Right lobe of liver (tissue), 4 donors: ENCODE measurements around the gene APBA2.

Experiments used
- POLR2A ChIP-seq: fragments of 450-650 bp; IDR thresholded peaks from one replicate; pipeline ENCODE4 v1.6.1; 2017; ENCODE audit warnings: antibody characterized with exemption, mild to moderate bottlenecking
- TF ChIP-seq, protein P1 (sequence below), 4 donors: fragments of 200-600 bp in 3 of 4; fragments of 450-650 bp in 1 of 4; IDR thresholded peaks; one replicate each; pipeline versions ENCODE4 v1.5.1 to v1.8.0; 2016 to 2022; ENCODE audit warnings: antibody characterized with exemption in 4 of 4, mild to moderate bottlenecking in 2 of 4
- donor health status: DM: no; HTN: no; CAD: no.
- donor health status: DM: no; HTN: no; CAD: no.
- donor health status: DM: no; HTN: yes; CAD: no.

DNA sequence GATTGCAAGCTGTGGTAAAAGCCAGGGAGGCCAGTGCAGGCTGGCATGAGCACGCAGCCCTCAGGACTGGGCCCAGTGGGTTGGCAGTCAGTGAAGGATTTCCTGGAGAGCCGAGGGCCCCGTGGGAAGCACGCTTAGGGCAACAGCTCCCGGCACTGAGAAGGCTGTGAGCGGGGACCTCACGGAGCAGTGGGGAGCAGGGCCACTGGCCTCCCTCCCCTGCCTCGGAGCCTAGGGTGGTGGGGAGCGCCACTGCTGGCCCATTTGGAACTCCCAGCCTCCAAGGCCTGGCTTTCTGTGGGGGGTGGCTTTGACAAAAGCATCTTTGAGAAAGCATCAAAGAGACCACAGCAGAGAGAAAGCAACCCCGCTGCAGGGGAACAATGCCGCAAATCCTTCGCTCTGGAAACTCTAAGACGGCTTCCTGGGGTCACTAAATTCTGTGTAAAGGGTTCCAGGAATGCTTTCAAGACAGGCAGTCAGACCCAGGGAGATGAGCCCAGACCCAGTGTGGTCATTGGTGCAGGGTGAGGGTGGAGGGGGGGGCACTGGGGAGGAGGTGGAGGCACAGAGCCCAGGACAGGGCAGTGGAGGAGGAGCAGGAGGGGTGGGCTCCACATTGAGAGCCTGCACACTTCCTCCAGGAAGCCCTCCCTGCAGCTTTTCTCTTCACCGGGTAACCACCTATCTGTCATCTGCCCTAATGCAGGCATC lies 9.5 kb upstream of the APBA2 start:
- TF ChIP-seq, protein P1, sequence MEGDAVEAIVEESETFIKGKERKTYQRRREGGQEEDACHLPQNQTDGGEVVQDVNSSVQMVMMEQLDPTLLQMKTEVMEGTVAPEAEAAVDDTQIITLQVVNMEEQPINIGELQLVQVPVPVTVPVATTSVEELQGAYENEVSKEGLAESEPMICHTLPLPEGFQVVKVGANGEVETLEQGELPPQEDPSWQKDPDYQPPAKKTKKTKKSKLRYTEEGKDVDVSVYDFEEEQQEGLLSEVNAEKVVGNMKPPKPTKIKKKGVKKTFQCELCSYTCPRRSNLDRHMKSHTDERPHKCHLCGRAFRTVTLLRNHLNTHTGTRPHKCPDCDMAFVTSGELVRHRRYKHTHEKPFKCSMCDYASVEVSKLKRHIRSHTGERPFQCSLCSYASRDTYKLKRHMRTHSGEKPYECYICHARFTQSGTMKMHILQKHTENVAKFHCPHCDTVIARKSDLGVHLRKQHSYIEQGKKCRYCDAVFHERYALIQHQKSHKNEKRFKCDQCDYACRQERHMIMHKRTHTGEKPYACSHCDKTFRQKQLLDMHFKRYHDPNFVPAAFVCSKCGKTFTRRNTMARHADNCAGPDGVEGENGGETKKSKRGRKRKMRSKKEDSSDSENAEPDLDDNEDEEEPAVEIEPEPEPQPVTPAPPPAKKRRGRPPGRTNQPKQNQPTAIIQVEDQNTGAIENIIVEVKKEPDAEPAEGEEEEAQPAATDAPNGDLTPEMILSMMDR (IDR thresholded peaks at IDR 0.05) = no peak
- no peak for TF ChIP-seq POLR2A
